Epithelial cell of proximal tubule (primary cell): ENCODE results near the gene MS4A13. TPM values are rescaled to one million over a fixed set of nuclear protein-coding genes. Genes with fewer than 3 reads are reported as not detected.
A peak's percentile ranks its signal among the peaks of the same experiment; 100 is the strongest.

Source experiments
- DNase-seq: peaks from one replicate; pipeline ENCODE4 v3.0.0-alpha.2; 2011; ENCODE audit warnings: low read depth
- H3K4me3 ChIP-seq: 2 replicates; pipeline ENCODE4 v1.5.1; 2011; ENCODE audit warnings: low read depth, mild to moderate bottlenecking, low read length
- CTCF ChIP-seq: conservative IDR thresholded peaks from 2 replicates; pipeline ENCODE4 v1.5.1; 2012; ENCODE audit warnings: low read depth, mild to moderate bottlenecking, low read length
- total RNA-seq: library from RNA; depleted of rRNA; stranded (reverse); fragments of >200 nt; gene quantifications from 2 replicates; pipeline ENCODE4 v1.2.3, GENCODE V29; 2015

Gene MS4A13
- total RNA-seq, 1 donor from 2014 or later = not detected

GRCh38 chr11:60570970-60571369, 55.8 kb downstream of the MS4A13 start:
- no peak for TF ChIP-seq CTCF
- no peak overlapping the region for H3K4me3 ChIP-seq
- DNase-seq = no peak

- H3K4me3 ChIP-seq = no peak overlapping the region
- DNase-seq = no peak
- peak; percentile 39 for TF ChIP-seq CTCF
Observed at GRCh38 chr11:60589611-60590010, 74.4 kb downstream of the MS4A13 start.

Other genes starting within 250 kb of the MS4A13 start
- gene MS4A4A, start 234.7 kb upstream of the MS4A13 start, total RNA-seq = not detected in 2 replicates
- gene MS4A6E, start 188.1 kb upstream of the MS4A13 start, total RNA-seq = not detected in 2 replicates
- gene MS4A7, start 136.9 kb upstream of the MS4A13 start, total RNA-seq = not detected in 2 replicates
- not detected in 2 replicates for gene MS4A14, start 118.9 kb upstream of the MS4A13 start, total RNA-seq
- not detected in 2 replicates for gene MS4A5, start 85.8 kb upstream of the MS4A13 start, total RNA-seq
- gene MS4A1, start 59.5 kb upstream of the MS4A13 start, total RNA-seq = not detected in 2 replicates
- gene MS4A12, start 22.6 kb upstream of the MS4A13 start, total RNA-seq = not detected in 2 replicates
- not detected in 2 replicates for gene MS4A8, start 184.2 kb downstream of the MS4A13 start, total RNA-seq
- not detected in 2 replicates for gene MS4A18, start 209.3 kb downstream of the MS4A13 start, total RNA-seq
- not detected in 2 replicates for gene MS4A15, start 241.5 kb downstream of the MS4A13 start, total RNA-seq